ENCODE measurements around the gene ISL2.

- TF ChIP-seq, protein P1, sequence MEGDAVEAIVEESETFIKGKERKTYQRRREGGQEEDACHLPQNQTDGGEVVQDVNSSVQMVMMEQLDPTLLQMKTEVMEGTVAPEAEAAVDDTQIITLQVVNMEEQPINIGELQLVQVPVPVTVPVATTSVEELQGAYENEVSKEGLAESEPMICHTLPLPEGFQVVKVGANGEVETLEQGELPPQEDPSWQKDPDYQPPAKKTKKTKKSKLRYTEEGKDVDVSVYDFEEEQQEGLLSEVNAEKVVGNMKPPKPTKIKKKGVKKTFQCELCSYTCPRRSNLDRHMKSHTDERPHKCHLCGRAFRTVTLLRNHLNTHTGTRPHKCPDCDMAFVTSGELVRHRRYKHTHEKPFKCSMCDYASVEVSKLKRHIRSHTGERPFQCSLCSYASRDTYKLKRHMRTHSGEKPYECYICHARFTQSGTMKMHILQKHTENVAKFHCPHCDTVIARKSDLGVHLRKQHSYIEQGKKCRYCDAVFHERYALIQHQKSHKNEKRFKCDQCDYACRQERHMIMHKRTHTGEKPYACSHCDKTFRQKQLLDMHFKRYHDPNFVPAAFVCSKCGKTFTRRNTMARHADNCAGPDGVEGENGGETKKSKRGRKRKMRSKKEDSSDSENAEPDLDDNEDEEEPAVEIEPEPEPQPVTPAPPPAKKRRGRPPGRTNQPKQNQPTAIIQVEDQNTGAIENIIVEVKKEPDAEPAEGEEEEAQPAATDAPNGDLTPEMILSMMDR (conservative IDR thresholded peaks at IDR 0.05 in 1 of 2, IDR thresholded peaks at IDR 0.05 in 1 of 2; ENCODE audit: extremely low read depth in 1 of 2, insufficient read depth in 1 of 2, low read depth in 1 of 2, low read length in 2 of 2) = no peak
- TF ChIP-seq EZH2 (IDR thresholded peaks at IDR 0.05; ENCODE audit: borderline replicate concordance, low read length) = no peak
These were observed 18.4 kb downstream of the ISL2 start for GRCh38 chr15:76354823-76355440.

All from mammary epithelial cell (primary cell).